Parathyroid adenoma (tissue), 2 donors: ENCODE results near the gene CHRD.

ENCODE experiments used
- H2AFZ ChIP-seq: fragments of 300-600 bp; sonication (generic); one replicate; pipeline ENCODE4 v1.7.0; 2017; ENCODE audit warnings: antibody characterized with exemption, mild to moderate bottlenecking
- H3K27ac ChIP-seq: fragments of 300-600 bp; sonication (generic); one replicate; pipeline ENCODE4 v1.7.0; 2017
- H3K27me3 ChIP-seq: fragments of 300-600 bp; sonication (generic); one replicate; pipeline ENCODE4 v1.7.0; 2017; ENCODE audit warnings: low read length; ENCODE audit not compliant: control insufficient read depth, insufficient read depth
- H3K36me3 ChIP-seq: fragments of 300-600 bp; sonication (generic); one replicate; pipeline ENCODE4 v1.7.0; 2017; ENCODE audit warnings: low read length; ENCODE audit not compliant: control insufficient read depth, insufficient read depth
- H3K4me1 ChIP-seq: fragments of 300-600 bp; sonication (generic); one replicate; pipeline ENCODE4 v1.7.0; 2017; ENCODE audit warnings: control low read depth
- H3K4me2 ChIP-seq: fragments of 300-600 bp; sonication (generic); one replicate; pipeline ENCODE4 v1.7.0; 2017; ENCODE audit warnings: low read length
- H3K4me3 ChIP-seq: fragments of 300-600 bp; sonication (generic); one replicate; pipeline ENCODE4 v1.7.0; 2017; ENCODE audit warnings: low read depth, low read length
- H3K79me2 ChIP-seq: fragments of 300-600 bp; sonication (generic); one replicate; pipeline ENCODE4 v1.7.0; 2017; ENCODE audit warnings: control low read depth
- H3K9ac ChIP-seq: fragments of 300-600 bp; sonication (generic); one replicate; pipeline ENCODE4 v1.7.0; 2017; ENCODE audit warnings: mild to moderate bottlenecking
- H3K9me3 ChIP-seq: fragments of 300-600 bp; sonication (generic); one replicate; pipeline ENCODE4 v1.7.0; 2017; ENCODE audit warnings: low read length; ENCODE audit not compliant: control insufficient read depth
- TF ChIP-seq, protein P1 (sequence below): fragments of 300-600 bp; sonication (generic); IDR thresholded peaks from one replicate; pipeline ENCODE4 v1.7.0; 2017; ENCODE audit warnings: antibody characterized with exemption, mild to moderate bottlenecking
- donor health status: primary hyperparathyroidism.

CHRD gene

DNA sequence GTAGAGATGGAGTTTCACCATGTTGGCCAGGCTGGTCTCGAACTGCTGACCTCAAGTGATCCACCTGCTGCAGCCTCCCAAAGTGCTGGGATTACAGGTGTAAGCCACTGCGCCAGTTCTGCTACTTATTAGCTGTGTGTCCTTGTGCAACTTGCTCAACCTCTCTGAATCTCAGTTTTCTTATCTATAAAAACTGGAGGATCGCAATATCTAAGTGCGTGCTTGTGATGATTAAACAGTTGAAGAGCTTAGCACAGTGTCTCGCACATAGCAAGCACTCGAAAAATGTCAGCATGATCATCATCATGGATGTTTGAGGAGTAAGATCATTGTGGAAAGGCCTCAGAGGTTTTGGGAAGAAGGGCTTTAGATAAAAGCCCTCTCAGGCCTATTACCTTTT is 29.2 kb upstream of the CHRD start:
- TF ChIP-seq, protein P1, sequence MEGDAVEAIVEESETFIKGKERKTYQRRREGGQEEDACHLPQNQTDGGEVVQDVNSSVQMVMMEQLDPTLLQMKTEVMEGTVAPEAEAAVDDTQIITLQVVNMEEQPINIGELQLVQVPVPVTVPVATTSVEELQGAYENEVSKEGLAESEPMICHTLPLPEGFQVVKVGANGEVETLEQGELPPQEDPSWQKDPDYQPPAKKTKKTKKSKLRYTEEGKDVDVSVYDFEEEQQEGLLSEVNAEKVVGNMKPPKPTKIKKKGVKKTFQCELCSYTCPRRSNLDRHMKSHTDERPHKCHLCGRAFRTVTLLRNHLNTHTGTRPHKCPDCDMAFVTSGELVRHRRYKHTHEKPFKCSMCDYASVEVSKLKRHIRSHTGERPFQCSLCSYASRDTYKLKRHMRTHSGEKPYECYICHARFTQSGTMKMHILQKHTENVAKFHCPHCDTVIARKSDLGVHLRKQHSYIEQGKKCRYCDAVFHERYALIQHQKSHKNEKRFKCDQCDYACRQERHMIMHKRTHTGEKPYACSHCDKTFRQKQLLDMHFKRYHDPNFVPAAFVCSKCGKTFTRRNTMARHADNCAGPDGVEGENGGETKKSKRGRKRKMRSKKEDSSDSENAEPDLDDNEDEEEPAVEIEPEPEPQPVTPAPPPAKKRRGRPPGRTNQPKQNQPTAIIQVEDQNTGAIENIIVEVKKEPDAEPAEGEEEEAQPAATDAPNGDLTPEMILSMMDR: no peak

DNA sequence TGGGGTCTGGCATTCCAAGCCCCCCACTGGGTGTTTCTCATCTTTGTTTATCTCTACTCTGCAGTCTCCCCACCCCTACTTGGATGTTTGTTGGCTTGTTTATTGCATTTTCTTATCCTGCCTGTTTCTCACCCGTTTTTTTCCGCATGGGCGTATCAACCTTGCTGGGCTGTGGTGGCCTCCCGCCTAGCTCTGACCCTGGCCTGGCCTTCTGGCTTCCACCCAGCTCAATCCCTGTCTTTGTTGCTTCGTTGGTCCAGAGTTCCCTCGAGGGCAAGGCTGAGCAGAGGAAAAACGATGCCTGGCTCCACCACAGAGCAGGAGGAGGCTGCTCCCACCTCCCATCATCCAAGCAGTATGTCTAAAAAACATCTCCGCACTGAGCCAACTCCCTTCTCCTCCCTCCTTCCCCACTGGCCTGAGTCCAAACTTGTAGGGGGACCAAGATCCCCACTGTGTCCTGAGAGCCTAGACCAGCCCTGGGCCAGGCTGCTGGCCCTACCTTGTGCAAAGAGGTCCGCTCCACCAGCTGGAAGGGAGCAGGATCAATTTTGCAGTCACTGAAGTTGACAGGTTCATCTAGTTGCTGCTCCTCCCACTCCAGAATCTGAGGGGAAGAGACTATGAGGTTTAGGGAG is 28.2 kb upstream of the CHRD start:
- Histone ChIP-seq H3K27ac (no peak overlapping the region), H3K9me3 (no peaks in the 10 kb centered on the region), H3K79me2 (no peaks in the 10 kb centered on the region), H3K9ac (no peak overlapping the region), H3K36me3 (no peaks in the 10 kb centered on the region), H2AFZ (no peak overlapping the region), H3K27me3 (no peaks in the 10 kb centered on the region), H3K4me2 (no peak overlapping the region), H3K4me1 (peaks cover 11% of the 10 kb centered on the region), H3K4me3 (no peak overlapping the region)
- TF ChIP-seq, protein P1: no peak

More for the DNA sequence above, 29.2 kb upstream of the CHRD start:
- no peak overlapping the region for H2AFZ ChIP-seq
- no peak overlapping the region for H3K4me2 ChIP-seq
- H3K36me3 ChIP-seq: no peaks in the 10 kb centered on the region
- no peaks in the 10 kb centered on the region for H3K79me2 ChIP-seq
- H3K4me1 ChIP-seq: peaks cover 11% of the 10 kb centered on the region
- H3K9me3 ChIP-seq: no peaks in the 10 kb centered on the region
- no peak overlapping the region for H3K27ac ChIP-seq
- no peak overlapping the region for H3K9ac ChIP-seq
- no peaks in the 10 kb centered on the region for H3K27me3 ChIP-seq
- no peak overlapping the region for H3K4me3 ChIP-seq

DNA sequence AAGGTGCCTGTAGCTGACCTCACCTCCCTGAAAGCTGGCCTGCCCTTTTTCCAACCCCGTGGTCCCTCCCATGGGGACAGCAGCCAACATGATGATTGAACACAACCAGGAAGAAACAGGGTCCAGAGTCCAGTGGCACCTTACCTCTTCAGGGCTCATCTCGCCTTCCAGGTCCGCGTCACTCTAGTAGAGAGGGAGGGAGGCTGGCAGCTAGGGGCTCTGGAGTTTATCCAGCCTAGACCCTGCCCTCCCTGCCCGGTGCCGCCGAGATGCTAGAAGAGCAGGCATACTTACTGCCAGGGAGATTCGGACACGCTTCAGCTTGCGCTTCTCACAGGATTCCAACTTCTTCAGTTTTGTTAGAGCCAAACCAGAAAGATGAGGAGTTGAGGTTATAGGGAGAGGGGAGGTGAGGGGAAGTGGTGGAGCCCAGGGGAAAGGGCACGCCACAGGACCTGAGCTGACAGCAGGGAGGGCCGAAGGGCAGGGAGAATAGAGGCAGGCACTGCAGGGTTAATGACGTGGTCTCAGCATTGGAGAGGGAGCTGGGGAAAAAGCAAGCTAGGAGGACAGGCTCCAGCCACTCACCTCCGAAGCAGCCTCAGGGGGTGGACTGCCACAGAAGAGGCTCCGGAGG is 27.6 kb upstream of the CHRD start:
- Histone ChIP-seq H3K36me3 (no peaks in the 10 kb centered on the region), H3K4me3 (no peak overlapping the region), H3K9ac (no peak overlapping the region), H3K4me2 (no peak overlapping the region), H3K4me1 (peaks cover 11% of the 10 kb centered on the region), H3K79me2 (no peaks in the 10 kb centered on the region), H3K9me3 (no peaks in the 10 kb centered on the region), H2AFZ (no peak overlapping the region), H3K27ac (no peak overlapping the region), H3K27me3 (no peaks in the 10 kb centered on the region)
- TF ChIP-seq, protein P1: no peak

DNA sequence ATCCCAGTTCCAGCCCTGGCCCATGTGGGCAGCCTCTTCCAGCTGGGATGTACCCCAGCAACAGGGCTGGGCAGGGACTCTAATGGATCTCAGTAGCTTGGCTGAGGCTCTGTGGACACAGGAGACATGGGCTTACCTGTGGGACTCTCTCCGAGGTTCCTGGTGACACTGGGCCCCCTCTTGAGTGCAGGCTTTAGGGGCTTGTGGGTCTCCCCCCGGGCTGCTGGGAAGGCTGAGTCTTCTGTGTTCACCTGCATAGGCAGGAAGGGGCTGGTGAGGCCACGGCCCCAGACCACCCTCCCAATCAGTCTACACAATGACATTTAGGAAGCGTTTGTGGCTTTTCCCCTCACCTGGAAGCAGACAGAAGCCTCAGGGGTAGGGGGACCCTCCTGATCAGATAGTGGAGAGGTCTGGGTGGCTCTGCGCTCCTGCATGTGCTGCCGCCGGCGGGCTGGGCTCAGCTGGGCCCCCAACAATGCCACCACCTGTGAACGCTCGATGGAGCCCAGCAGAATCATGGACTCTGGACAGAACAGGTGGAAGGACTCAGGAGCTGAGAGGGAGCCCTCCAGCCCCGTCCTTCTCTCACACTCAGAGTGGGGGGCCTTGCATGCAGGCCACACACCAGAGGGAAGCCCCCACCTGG is 26.8 kb upstream of the CHRD start:
- H3K4me1 ChIP-seq: peaks cover 4% of the 10 kb centered on the region
- H3K27ac ChIP-seq: no peak overlapping the region
- no peaks in the 10 kb centered on the region for H3K9me3 ChIP-seq

More for the DNA sequence above, 26.8 kb upstream of the CHRD start:
- TF ChIP-seq, protein P1: no peak
- Histone ChIP-seq H3K4me2 (no peak overlapping the region), H2AFZ (no peak overlapping the region), H3K79me2 (no peaks in the 10 kb centered on the region), H3K36me3 (no peaks in the 10 kb centered on the region), H3K27me3 (no peaks in the 10 kb centered on the region), H3K4me3 (no peak overlapping the region), H3K9ac (no peak overlapping the region)
